ENCODE measurements around the gene BMAL1. TPM values are rescaled to one million over a fixed set of nuclear protein-coding genes. Genes with fewer than 3 reads are reported as not detected.
"Not testable (repeated sequence)": the region's sequence is repeated elsewhere in the genome, so short reads cannot be mapped to it uniquely, and the experiment has no call there.

The BMAL1 gene
- total RNA-seq (2014; rRNA removed; shearing (Covaris generic)), result 0.80 and 6.2 TPM in 2 replicates

DNA sequence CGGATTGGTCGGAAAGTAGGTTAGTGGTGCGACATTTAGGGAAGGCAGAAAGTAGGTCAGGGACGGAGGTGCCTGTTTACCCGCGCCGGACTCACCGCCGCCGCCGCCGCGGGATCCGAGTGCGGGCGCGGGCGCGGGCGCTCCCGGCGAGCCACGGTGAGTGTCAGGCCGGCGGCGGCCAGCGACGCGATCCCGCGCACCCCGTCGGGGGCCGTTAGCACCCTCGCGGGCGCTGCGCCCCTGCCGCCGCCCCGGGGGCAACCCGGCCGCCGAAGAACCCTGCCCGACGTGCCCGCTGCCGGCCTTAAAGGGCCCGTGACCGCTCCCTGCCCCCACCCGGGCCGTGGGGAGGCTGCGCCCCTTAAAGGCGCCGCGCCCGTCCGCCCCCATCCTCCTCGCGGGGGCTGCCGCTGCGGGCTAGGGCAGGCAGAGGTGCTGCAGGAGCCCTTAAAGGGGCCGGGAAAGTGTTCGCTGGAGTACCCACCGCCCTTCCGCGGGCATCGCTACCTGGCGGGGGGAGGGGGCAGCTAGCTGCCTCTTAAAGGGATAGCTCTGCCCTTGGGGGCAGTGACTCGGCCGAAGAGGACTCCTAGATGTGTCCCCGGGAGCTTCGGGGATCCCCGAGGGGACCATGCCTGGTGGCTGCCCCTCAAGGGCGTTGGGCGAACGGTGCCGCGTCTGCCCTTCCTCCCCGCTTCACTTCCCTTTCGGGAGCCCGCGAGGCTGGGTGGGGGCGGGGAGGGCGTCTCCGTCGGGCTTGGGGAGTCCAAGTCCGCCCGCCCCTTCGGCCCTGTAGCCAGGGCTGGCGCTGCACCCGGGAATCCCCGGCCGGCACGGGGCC lies at the start of gene BMAL1:
Gene BMAL1 (plus strand): TSS at position 23 of the 841 bp plus-strand sequence. CDS start 76,519 bp downstream, outside the sequence.
- in situ Hi-C loops (cut with HindIII; ENCODE audit: low sequenced_read_pairs), result no loop called here
- DNase-seq (ENCODE audit: low spot score), result peak; percentile 29

DNA sequence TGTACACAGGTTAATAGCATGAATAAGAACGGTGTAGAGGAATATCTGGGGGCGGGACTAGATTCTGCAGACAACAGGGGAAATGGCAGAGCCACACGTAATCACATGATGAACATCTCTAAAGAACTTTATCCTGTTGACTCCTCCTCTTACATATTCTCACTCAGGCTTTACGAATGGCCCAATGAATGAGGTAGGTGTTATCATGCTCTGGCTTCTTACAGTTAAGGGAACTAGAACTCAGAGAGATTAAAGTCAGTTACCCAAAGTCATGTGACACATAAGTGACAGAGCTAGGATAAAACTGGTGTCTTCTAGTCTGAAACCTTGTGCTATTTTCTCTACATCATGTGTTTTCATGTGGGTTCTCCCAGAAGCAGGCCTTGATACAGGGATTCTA lies 49.0 kb upstream of the BMAL1 start:
- no peak for DNase-seq (ENCODE audit: low spot score)
- in situ Hi-C loops (cut with HindIII; ENCODE audit: low sequenced_read_pairs), result no loop called here

DNA sequence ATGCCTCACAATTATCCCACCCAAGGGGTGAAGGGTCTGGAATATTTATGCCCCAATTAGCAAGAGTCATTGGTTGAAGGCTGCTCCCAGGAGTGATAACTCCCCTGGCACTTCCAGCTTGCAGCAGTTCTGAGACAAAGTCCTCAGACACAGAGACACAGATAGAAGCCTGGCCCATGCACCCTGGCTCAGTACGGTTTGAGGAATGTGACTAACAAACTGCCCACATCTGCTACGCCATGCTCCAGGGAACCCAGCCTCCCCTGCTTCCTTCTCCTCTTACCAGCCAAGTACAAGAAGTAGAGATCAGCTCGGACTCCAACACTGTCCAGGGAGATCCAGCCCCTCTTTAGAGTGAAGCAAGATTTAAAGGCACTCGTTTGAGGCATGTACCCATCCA lies 48.5 kb upstream of the BMAL1 start:
- DNase-seq (ENCODE audit: low spot score), result no peak
- in situ Hi-C loops (cut with HindIII; ENCODE audit: low sequenced_read_pairs), result no loop called here

DNA sequence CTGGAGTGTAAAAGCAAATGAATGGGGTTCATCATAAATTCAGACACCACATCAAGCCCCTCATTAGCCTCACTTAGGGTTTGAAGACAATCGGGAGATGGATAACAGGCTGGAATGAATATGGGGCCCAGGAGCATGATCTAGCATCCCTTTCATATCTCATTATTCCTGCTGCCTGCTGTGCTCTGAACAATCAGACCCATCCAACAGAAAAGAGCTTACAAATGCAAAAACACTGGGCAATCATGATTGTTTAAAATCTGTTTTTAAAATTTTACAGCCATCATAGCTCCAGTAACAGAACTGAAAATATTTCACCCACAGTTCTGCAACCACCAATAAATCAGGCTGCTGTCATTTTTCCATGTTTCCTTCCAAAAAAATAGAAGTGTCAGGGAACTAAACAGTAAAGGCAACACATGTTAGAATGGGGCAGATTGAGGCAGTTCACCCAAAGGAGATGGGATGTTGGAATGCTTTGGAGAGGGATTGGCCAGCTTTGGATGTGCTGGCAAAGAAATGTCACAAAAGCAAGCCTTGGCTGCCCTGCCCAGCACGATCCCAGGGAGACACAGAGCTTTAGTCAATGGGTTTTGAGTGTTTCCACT lies 47.8 kb upstream of the BMAL1 start:
- no peak for DNase-seq (ENCODE audit: low spot score)
- in situ Hi-C loops (cut with HindIII; ENCODE audit: low sequenced_read_pairs), result no loop called here

DNA sequence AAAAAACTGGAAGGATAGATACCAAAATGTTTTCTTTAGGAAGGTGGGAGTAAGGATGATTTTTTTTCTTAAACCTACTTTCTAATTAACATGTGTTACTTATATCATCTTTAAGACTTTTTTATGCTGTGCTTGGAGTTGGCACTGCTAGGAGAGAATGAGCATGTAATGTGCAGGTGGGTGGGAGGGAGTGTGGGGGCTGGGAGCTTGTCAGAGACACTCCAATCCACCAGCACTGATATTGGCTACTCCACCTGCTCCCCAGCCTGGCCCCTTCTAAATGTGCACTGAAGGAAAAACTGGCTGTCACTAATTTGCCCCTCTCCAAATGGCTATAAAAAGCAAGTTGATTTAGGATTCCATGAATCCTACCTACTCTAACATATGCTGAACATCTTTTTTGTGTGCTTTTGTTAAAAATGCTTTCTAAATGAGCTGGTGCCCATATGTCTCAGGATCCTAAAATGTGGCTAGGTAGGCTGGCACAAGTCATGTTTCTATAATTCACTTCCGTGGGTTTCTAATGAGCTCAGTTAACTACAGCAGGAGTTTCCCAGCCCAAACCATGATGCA lies 44.3 kb upstream of the BMAL1 start:
- in situ Hi-C loops (cut with HindIII; ENCODE audit: low sequenced_read_pairs), result no loop called here
- DNase-seq (ENCODE audit: low spot score), result no peak

DNA sequence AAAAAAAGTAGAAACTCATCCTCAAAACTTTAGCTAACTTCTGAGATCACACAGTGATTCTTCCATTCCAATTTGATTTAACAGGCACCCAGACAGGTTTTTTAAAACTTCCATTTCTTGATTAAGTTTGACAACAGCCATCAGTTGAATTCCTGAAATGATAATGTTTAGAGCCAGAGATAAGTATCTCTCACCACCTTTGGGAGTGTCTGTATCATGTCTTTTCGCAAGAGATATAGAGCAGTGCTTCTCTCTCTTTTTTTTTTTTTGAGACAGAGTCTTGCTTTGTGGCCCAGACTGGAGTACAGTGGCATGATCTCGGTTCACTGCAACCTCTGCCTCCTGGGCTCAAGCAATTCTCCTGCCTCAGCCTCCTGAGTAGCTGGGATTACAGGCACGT lies 41.7 kb upstream of the BMAL1 start:
- no peak for DNase-seq (ENCODE audit: low spot score)
- in situ Hi-C loops (cut with HindIII; ENCODE audit: low sequenced_read_pairs), result no loop called here

DNA sequence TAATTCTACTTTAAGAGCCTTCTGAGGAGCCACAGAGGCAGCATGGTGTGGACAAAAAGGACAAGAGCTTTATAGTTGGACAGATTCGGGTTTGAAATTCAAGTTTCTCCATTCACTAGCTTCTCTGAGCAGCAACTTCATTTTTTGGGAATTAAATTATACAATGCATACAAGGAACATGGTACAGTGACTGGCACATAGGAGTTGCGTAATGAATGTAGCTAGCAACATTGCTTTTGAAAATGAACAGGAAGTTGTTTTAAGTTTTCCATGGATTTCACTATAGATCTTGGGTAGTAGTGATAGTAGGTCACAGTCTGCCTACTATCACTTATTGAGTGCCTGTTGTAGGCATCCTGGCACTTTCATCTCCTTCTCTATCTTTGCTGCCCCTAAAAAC lies 41.0 kb upstream of the BMAL1 start:
- in situ Hi-C loops (cut with HindIII; ENCODE audit: low sequenced_read_pairs), result no loop called here

DNA sequence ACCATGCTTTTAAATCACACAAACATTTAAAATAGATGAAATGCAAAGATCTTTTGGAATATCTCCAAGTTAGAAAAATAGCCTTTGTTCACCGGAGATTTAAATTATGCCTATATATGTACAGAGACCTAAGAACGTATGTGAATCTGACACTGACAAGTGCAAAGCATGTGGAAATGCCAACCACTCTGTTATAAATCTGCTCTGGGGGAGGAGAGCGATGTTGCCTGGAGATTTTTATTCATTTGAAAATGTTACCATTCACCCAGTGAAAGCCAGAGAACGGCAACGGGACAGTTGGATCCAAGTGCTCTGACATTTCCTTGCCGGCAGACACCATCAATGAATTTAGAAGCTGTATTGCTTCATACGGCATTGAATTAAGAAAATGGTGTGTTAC lies 39.8 kb upstream of the BMAL1 start:
- no peak for DNase-seq (ENCODE audit: low spot score)
- in situ Hi-C loops (cut with HindIII; ENCODE audit: low sequenced_read_pairs), result no loop called here

More for the DNA sequence above, 41.0 kb upstream of the BMAL1 start:
- no peak for DNase-seq (ENCODE audit: low spot score)

DNA sequence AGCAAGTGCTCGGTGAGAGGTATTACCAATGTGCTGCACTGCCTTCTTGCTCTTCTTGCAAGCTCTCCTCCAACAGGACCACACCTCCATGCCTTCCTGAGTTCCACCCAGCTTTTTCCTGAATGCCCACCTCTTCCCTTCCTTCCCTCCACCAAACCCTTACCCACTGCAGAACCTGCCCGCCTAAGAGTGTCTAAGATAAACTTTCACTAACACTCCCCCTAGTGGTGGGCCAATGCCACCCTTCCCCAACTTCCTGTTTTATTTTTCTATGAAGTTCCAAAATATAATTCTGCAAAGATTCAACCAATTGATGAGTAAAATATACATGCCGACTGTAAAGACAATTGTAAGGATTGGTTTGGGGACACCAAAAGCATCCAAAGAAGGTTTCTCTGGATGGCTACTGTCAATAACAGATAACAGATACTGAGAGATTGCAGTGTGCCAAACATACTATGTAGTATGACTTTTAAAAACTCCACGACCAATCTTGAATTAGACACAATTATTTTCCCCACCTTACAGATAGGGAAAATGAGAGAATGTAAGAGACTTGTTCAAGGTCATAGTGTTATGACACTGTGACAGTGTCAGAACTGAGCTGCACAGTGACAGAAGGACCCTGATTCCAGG lies 38.6 kb upstream of the BMAL1 start:
- DNase-seq (ENCODE audit: low spot score), result peak; percentile 23
- in situ Hi-C loops (cut with HindIII; ENCODE audit: low sequenced_read_pairs), result no loop called here

DNA sequence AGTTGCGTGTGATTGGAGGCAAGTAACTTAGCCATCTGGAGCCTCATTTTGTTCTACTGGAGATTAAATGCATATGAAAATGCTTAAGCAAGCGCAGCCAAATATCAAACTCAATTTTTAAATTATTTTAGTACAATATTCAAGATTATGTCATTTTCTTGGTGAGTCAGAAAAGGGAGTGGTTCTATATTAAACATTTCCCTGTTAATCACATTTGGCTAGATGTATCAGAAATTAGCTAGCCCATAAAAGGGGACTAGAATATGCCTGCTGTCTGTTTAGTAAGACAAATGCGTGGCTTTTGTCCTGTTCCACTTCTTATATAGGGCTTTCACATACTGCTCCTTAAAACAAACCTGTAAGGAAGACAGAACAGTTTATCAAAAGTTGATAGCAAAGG lies 35.0 kb upstream of the BMAL1 start:
- no peak for DNase-seq (ENCODE audit: low spot score)
- in situ Hi-C loops (cut with HindIII; ENCODE audit: low sequenced_read_pairs), result no loop called here

DNA sequence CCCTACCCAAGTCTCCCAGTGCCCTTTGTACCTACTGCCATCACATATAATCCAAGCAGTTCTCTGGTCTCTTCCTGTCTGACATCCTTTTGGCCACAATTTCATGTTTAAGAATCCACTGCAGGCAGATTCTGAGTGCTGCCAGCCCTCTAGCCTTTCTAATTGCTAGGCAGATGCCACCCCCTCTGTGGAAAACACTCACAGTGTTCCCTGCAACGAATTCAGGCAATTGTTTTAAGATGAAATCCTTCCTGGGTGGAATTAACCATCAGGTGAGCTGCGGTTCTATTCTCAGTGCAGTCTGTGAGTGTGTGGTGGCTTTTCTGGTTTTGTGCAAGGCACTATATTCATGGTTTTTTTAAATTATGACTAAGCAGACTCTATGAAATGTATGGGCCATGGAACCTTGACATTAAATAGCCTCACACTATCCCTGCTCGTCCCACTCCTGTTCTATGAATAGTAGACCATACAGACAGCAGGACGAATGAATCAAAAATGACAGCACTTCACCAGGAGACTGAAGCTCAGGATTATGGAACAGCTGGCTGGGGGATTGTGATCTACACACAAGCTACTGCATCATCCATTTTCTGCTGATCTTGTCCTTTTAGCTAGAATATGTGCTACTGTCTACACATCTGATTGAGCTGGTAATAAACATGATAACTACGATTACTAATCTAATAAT lies 29.8 kb upstream of the BMAL1 start:
- in situ Hi-C loops (cut with HindIII; ENCODE audit: low sequenced_read_pairs), result no loop called here
- no peak for DNase-seq (ENCODE audit: low spot score)

DNA sequence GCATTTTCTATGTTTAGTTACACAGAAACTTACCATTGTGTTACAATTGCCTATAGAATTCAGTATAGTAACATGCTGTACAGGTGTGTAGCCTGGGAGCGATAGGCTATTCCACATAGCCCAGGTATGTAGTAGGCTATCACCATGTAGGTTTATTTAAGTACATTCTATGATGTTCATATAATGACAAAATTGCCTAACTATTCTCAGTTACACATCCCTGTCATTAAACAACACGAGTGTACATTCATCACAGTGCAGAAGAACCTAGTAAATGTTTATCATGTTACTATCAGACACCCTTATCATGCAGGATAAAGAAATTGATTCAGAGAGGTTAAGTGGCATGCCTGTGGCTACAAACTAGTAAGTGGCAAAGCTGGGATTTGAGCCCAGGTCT lies 28.4 kb upstream of the BMAL1 start:
- in situ Hi-C loops (cut with HindIII; ENCODE audit: low sequenced_read_pairs), result no loop called here
- DNase-seq (ENCODE audit: low spot score), result no peak

DNA sequence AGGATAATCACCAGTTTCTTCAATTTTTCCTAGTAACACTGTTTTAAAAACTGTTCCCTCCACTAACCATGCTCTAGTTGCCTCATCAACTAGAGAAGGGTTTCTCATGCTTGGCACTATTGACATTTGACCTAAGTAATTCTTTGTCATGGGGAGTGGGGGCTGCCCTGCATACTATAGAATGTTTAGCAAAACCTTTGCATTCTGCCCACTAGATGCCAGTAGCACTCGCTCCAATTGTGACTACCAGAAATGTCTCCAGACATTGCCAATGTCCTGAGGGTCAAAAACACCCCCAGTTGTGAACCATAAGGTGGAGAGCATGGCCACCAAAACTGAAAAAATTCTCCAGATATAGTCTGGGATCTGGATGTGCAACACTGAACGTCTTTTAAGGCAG lies 27.6 kb upstream of the BMAL1 start:
- in situ Hi-C loops (cut with HindIII; ENCODE audit: low sequenced_read_pairs), result no loop called here
- no peak for DNase-seq (ENCODE audit: low spot score)

DNA sequence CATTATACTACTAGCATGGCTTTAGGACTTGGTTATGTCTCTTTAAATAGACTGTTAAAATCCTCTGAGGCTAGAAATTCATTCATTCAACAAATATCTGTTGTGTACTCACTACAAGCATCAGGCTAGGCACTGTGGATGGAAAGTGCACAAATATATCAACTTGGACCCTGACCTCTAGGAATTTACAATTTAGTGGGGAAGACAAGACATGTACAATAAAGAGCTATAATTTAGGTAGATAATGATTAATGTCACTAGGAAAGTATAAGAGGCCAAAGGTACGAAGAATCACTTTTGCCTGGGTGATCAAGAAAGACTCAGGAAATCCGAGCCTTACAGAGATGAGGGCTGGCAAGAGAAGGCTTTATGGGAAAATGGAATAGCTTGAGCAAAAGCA lies 25.6 kb upstream of the BMAL1 start:
- DNase-seq (ENCODE audit: low spot score), result no peak
- in situ Hi-C loops (cut with HindIII; ENCODE audit: low sequenced_read_pairs), result no loop called here

DNA sequence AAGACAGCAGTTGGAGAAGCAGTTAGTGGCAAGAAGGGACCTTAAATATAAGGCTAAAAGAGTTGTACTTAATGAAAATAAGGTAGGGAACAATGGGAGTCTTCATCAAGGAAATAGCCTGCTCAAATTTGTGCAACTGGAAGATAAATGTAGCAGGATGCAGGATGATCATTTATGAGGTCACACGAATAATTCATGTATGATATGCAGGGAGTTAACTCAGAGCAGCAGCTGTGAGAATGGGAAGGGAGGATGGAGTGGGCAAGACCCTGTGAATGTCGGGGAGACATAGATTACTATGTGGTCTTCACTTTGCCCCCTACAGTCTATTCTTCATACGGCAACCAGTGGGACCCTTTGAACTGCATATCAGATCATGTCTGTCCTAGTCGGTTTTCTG lies 25.2 kb upstream of the BMAL1 start:
- in situ Hi-C loops (cut with HindIII; ENCODE audit: low sequenced_read_pairs), result no loop called here

DNA sequence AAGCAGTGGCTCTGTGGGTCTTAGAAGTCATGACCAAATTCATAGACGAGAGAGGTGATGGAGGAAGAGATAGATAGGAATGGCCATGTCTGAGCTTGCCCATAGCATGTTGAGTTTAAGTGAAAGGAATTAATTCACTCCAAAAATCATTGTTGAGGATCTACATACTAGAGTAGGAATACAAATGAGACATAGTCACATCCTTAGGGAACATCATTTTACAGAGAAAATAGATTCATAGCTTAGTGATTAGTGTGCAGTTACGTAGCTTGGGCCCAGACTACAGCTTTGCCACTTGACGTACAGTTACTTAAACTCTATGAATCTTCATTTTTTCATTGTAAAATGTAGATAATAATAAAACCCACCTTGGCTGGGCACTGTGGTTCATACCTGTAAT lies 21.4 kb upstream of the BMAL1 start:
- DNase-seq (ENCODE audit: low spot score), result no peak
- in situ Hi-C loops (cut with HindIII; ENCODE audit: low sequenced_read_pairs), result no loop called here

More for the DNA sequence above, 25.2 kb upstream of the BMAL1 start:
- no peak for DNase-seq (ENCODE audit: low spot score)

DNA sequence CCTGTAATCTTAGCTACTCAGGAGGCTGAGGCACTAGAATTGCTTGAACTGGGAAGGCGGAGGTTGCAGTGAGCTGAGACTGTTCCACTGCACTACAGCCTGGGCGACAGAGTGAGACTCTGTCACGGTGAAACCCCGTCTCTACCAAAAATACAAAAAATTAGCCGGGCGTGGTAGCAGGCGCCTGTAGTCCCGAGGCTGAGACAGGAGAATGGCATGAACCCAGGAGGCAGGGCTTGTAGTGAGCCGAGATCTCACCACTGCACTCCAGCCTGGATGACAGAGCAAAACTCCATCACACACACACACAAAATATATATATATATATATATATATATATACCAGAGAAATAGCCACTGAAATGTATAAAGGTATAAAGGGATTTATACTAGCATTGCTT lies 19.5 kb upstream of the BMAL1 start:
- DNase-seq (ENCODE audit: low spot score); in situ Hi-C loops (cut with HindIII; ENCODE audit: low sequenced_read_pairs): not testable (repeated sequence)

DNA sequence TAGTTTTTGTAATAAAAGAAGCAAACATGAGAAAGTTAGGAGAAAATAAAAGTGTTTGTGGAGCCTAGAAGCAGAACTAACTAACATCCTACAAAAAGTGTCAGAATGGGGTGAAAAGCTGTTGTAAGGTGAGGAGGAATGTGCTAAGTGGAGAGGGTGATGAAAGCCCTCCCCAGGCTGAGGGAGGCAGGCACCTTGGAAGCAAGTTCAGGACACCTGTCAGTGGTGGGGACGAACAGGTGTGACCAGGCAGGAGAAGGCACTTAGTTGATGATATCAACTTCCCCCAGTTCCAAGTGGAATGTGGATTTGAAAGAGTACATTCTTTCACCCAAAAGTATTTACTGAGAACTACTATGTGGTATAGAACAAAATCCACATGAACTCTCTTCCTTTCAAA lies 18.7 kb upstream of the BMAL1 start:
- DNase-seq (ENCODE audit: low spot score), result no peak
- in situ Hi-C loops (cut with HindIII; ENCODE audit: low sequenced_read_pairs), result no loop called here

DNA sequence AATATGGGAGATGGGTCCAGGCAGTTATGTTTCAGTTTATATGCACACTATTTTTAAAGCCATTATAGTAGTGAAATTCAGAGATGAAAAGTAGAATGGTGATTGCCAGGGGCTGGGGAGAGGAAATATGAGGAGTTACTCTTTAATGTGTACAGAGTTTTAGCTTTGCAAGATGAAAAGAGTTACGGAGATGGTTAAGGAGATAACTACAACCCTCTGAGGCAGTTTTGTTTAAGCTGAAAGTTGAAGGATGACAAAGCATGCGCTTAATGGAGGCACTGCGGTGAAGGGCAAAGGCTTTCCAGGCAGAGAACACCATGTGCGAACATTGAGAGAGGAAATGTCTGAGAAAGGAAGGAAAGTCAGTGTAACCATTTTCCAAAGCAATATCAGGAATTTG lies 18.2 kb upstream of the BMAL1 start:
- in situ Hi-C loops (cut with HindIII; ENCODE audit: low sequenced_read_pairs), result no loop called here
- no peak for DNase-seq (ENCODE audit: low spot score)

Measured in G401 (cell line).